GM10248 (cell line): ENCODE measurements around the gene EXOC3.
"Not testable (repeated sequence)": the region's sequence is repeated elsewhere in the genome, so short reads cannot be mapped to it uniquely, and the experiment has no call there.

Experiments used
- CTCF ChIA-PET: fragments of 300-600 bp; sonication (Branson Sonifier 250); formaldehyde crosslinking; extraction: SDS; loops from one replicate; lab custom pipeline; 2021; ENCODE audit warnings: antibody characterized with exemption; lab: Yijun Ruan, JAX
- POLR2A ChIA-PET: fragments of 350-650 bp; sonication (Branson Sonifier 250); formaldehyde crosslinking; extraction: SDS; loops from one replicate; lab custom pipeline; 2020; ENCODE audit warnings: antibody characterized with exemption; lab: Yijun Ruan, JAX
- DNase-seq: peaks from one replicate; pipeline ENCODE4 v3.0.0; 2012; ENCODE audit errors: extremely low spot score
- TF ChIP-seq, protein P1 (sequence below): IDR thresholded peaks from 2 replicates; pipeline ENCODE4 v1.5.1; 2012; ENCODE audit warnings: mild to moderate bottlenecking, low read depth; ENCODE audit errors: extremely low read depth, missing control alignments, control extremely low read depth

Gene EXOC3

GRCh38 chr5:483434-484140 is 40.6 kb downstream of the EXOC3 start:
- no peak for DNase-seq
- POLR2A ChIA-PET: no interaction called here
- CTCF ChIA-PET: interaction anchor here (1.0 kb wide), 1 partner anchor 9 kb away, joined by 3 read pairs; no protein-coding TSS in a partner anchor
- TF ChIP-seq, protein P1, sequence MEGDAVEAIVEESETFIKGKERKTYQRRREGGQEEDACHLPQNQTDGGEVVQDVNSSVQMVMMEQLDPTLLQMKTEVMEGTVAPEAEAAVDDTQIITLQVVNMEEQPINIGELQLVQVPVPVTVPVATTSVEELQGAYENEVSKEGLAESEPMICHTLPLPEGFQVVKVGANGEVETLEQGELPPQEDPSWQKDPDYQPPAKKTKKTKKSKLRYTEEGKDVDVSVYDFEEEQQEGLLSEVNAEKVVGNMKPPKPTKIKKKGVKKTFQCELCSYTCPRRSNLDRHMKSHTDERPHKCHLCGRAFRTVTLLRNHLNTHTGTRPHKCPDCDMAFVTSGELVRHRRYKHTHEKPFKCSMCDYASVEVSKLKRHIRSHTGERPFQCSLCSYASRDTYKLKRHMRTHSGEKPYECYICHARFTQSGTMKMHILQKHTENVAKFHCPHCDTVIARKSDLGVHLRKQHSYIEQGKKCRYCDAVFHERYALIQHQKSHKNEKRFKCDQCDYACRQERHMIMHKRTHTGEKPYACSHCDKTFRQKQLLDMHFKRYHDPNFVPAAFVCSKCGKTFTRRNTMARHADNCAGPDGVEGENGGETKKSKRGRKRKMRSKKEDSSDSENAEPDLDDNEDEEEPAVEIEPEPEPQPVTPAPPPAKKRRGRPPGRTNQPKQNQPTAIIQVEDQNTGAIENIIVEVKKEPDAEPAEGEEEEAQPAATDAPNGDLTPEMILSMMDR: no peak

DNA sequence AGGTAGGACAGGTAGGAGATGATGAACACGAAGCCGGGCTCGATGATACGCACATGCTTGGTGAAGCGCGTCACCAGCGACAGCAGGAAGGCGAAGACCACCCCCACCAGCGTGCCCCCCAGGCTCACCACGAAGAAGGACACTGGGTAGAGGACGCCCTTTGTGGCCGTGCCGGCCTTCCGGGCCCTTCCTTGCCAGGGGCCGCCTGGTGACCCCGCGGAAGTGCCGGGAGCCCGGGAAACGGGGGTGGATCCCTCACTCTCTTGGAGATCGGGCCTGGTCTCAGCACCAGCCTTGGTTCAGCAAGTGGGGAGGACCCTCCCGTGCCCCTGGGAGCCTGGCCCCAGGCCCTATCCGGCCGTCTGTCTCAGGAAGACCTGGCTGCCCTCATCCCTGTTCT is 41.6 kb downstream of the EXOC3 start:
- CTCF ChIA-PET: interaction anchor here (1.0 kb wide), 1 partner anchor 10 kb away, joined by 3 read pairs; no protein-coding TSS in a partner anchor
- POLR2A ChIA-PET: no interaction called here

GRCh38 chr5:485113-485945 is 42.4 kb downstream of the EXOC3 start:
- TF ChIP-seq, protein P1: no peak
- DNase-seq: no peak
- ChIA-PET CTCF (interaction anchor here (1.1 kb wide), 1 partner anchor 169 kb away, joined by 4 read pairs; no protein-coding TSS in a partner anchor), POLR2A (no interaction called here)

More for the DNA sequence above, 41.6 kb downstream of the EXOC3 start:
- TF ChIP-seq, protein P1: no peak
- no peak for DNase-seq

DNA sequence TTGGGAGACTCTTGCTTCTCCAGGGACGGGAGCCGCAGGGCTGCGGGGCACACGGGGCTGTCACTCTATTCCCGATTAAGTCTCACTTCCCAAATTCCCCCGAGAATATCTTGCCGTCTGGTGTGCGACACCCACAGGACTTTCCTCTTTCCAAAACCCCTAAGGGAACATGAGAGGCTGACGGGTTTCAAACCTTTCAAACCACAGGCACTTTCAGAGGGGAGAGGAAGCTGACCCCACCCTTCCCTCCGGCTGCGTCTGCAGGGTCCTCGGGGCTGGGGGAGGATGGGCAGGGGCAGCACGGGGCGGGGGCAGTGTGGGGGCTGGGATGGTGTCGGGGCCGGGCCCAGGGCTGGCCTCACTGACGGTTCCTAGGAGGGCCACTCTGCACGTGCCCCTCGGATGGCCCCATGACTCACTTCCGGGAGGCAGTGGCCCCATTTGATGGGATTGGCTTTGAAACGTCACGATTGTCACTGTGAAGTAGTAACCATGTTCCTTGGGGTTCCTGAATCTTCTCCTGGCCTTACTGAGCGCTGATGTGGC is 43.0 kb downstream of the EXOC3 start:
- TF ChIP-seq, protein P1: no peak
- ChIA-PET CTCF (interaction anchor here (1.1 kb wide), 1 partner anchor 169 kb away, joined by 4 read pairs; no protein-coding TSS in a partner anchor), POLR2A (no interaction called here)
- DNase-seq: no peak

DNA sequence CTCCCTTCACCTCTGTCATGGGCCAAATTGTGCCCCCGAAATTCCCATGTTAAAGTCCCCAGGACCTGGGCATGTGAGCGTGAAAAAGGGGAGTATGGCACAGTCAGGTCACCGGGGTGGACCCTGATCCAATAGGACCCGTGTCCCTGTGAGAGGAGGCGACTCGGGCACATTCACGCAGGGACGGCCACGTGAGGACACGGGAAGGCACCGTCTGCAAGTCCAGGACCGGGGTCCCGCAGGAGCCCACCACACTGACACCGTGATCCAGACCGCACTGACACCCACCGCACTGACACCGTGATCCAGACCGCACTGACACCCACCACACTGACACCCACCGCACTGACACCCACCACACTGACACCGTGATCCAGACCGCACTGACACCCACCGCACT is 43.6 kb downstream of the EXOC3 start:
- POLR2A ChIA-PET, DNase-seq, CTCF ChIA-PET: not testable (repeated sequence)

DNA sequence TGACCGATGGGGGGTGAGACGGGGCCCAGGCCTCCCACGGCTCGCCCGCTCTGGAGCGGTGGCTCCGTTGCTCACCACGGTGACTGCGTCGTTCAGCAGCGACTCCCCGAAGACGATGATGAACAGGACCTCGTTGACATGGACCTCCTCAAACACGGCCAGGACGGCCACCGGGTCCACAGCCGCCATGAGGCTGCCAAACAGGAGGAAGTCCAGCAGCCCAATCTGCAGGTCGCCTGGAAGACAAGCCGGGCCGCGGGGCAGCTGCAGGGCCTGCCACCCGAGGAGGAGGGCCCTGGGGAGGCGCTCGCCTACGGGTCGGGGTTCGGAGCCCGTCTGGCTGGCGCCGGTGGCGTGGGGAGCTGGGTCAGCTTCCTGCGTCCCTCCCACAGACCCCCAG is 45.3 kb downstream of the EXOC3 start:
- TF ChIP-seq, protein P1: no peak
- ChIA-PET POLR2A (no interaction called here), CTCF (no interaction called here)

More for the DNA sequence above, 45.3 kb downstream of the EXOC3 start:
- DNase-seq: no peak
